K562 (cell line): ENCODE data around the gene PTPRE. TPM values are rescaled to one million over a fixed set of nuclear protein-coding genes. Genes with fewer than 3 reads are reported as not detected.

Experiments used
- ATAC-seq: fragments of 200-7000 bp; cut with Tn5 transposase; 3 replicates; pipeline ENCODE4 v1.9.1; 2020; ENCODE audit warnings: moderate library complexity
- BruUV-seq: library from RNA; stranded (reverse); fragments of 400-500 nt; replicated peaks from 2 replicates; lab custom pipeline; 2021; lab: Mats Ljungman, UMichigan
- CTCF ChIA-PET: fragments of 300-600 bp; formaldehyde crosslinking; extraction: SDS; loops from one replicate; lab custom pipeline; 2021; ENCODE audit warnings: low intra/inter-chr PET ratio; lab: Yijun Ruan, JAX
- POLR2A ChIA-PET: fragments of 300-600, 350-650 bp; sonication (Branson Sonifier 250); formaldehyde crosslinking; extraction: SDS; loops from one replicate; lab custom pipeline; 2021; ENCODE audit warnings: antibody characterized with exemption, inconsistent platforms; lab: Yijun Ruan, JAX
- DNase-seq, 4 experiments: peaks; one replicate each; pipeline versions ENCODE4 v3.0.0 to v3.0.0-alpha.2; 2011 to 2018; ENCODE audit warnings: low spot score in 3 of 4, mixed read lengths in 3 of 4; ENCODE audit errors: extremely low read depth in 1 of 4
- FAIRE-seq: peaks from 2 replicates; lab custom pipeline; 2011; peaks lifted over from hg19 to GRCh38; lab: Jason Lieb, UNC
- H2AFZ ChIP-seq: 2 replicates; pipeline ENCODE4 v1.6.0; 2011; ENCODE audit warnings: low read depth, low read length, control low read depth, inconsistent platforms
- H3K27ac ChIP-seq: fragments of 200-600 bp; 3 replicates; pipeline ENCODE4 v1.8.0; 2011; ENCODE audit warnings: low read depth, mild to moderate bottlenecking, control low read depth, inconsistent platforms, low read length, moderate library complexity, mixed read lengths; ENCODE audit errors: extremely low read depth
- H3K27me3 ChIP-seq, 2 experiments: fragments of 300-600 bp in 1 of 2; 2 replicates in 1 of 2; 3 replicates in 1 of 2; pipeline versions ENCODE4 v1.6.0 to v1.8.0; 2011; ENCODE audit warnings: inconsistent platforms in 2 of 2, low read length in 2 of 2, mild to moderate bottlenecking in 1 of 2, mixed read lengths in 1 of 2, moderate library complexity in 1 of 2; ENCODE audit not compliant: control insufficient read depth in 2 of 2, insufficient read depth in 2 of 2
- H3K36me3 ChIP-seq: fragments of 300-600 bp; 3 replicates; pipeline ENCODE4 v1.8.0; 2011; ENCODE audit warnings: mild to moderate bottlenecking, low read length, inconsistent platforms; ENCODE audit not compliant: control insufficient read depth, insufficient read depth
- H3K4me1 ChIP-seq, 2 experiments: fragments of 200-600 bp in 1 of 2; replicated peaks in 1 of 2; 2 replicates in 1 of 2; 3 replicates in 1 of 2; pipeline versions ENCODE4 v1.5.1 to v1.8.0; 2011; ENCODE audit warnings: inconsistent platforms in 2 of 2, low read length in 2 of 2, mild to moderate bottlenecking in 1 of 2, mixed read lengths in 1 of 2, moderate library complexity in 1 of 2; ENCODE audit not compliant: control insufficient read depth in 2 of 2, insufficient read depth in 2 of 2
- H3K4me2 ChIP-seq: 2 replicates; pipeline ENCODE4 v1.6.1; 2011; ENCODE audit warnings: low read length, control low read depth, inconsistent platforms, mixed read lengths; ENCODE audit not compliant: insufficient read depth
- H3K4me3 ChIP-seq: fragments of 200-600 bp; sonication (generic), shearing (Covaris generic); 2 replicates; pipeline ENCODE4 v1.5.1; 2016; ENCODE audit warnings: control low read depth, inconsistent platforms
- H3K79me2 ChIP-seq: fragments of 200-600 bp; 3 replicates; pipeline ENCODE4 v1.8.0; 2011; ENCODE audit warnings: low read length, inconsistent platforms; ENCODE audit not compliant: control insufficient read depth, insufficient read depth
- H3K9ac ChIP-seq, 2 experiments: 2 replicates each; pipeline versions ENCODE4 v1.6.0 to v1.6.1; 2011; ENCODE audit warnings: low read depth in 2 of 2, low read length in 2 of 2, control low read depth in 1 of 2, inconsistent platforms in 1 of 2, mild to moderate bottlenecking in 1 of 2, mixed read lengths in 1 of 2; ENCODE audit not compliant: insufficient read depth in 1 of 2
- H3K9me1 ChIP-seq: one replicate; pipeline ENCODE4 v1.6.0; 2011; ENCODE audit warnings: inconsistent platforms, mild to moderate bottlenecking, low read length, moderate library complexity; ENCODE audit not compliant: control insufficient read depth, insufficient read depth
- H3K9me3 ChIP-seq: replicated peaks from 2 replicates; pipeline ENCODE4 v1.5.1; 2011; ENCODE audit warnings: low read depth, low read length, inconsistent platforms; ENCODE audit not compliant: control insufficient read depth, insufficient read depth
- H4K20me1 ChIP-seq: replicated peaks from 2 replicates; pipeline ENCODE4 v1.6.1; 2011; ENCODE audit warnings: low read length, inconsistent platforms, mixed read lengths; ENCODE audit not compliant: control insufficient read depth, insufficient read depth
- CEBPB ChIP-seq: fragments of 450-650 bp; IDR thresholded peaks from 2 replicates; pipeline ENCODE4 v1.6.1; 2016; ENCODE audit warnings: missing genetic modification characterization, missing compliant biosample characterization
- IFI16 ChIP-seq: fragments of 250-450 bp; sonication (Bioruptor Pico); IDR thresholded peaks from 2 replicates; pipeline ENCODE4 v2.1.2; 2022; ENCODE audit warnings: mild to moderate bottlenecking, inconsistent platforms
- MAFK ChIP-seq: IDR thresholded peaks from 2 replicates; pipeline ENCODE4 v1.6.1; 2011; ENCODE audit warnings: low read length, improper control_type of control experiment
- SMAD4 ChIP-seq: fragments of 250-450 bp; sonication (Bioruptor Pico); conservative IDR thresholded peaks from 2 replicates; pipeline ENCODE4 v1.8.0; 2021; ENCODE audit warnings: inconsistent platforms, mild to moderate bottlenecking, moderate library complexity
- WGBS: fragments of 100-300 bp; shearing (Covaris generic); methylation state at CpG from one replicate; pipeline ENCODE4 v1.1.6; 2016; ENCODE audit warnings: low coverage, mixed read lengths; ENCODE audit not compliant: insufficient coverage; ENCODE audit errors: missing lambda C conversion rate; 5-methylcytosine and 5-hydroxymethylcytosine counted together
- in situ Hi-C: fragments of 300-500 bp; cut with MboI; formaldehyde crosslinking; loops from 4 replicates; pipeline ENCODE4 v1.15.0; 2018; ENCODE audit warnings: inconsistent platforms, mixed read lengths
- intact Hi-C: fragments of 100-400 bp; cut with micrococcal nuclease; formaldehyde crosslinking; loops from 2 replicates; pipeline ENCODE4 v1.14.2; 2022
- polyA plus RNA-seq, 8 experiments: library from polyadenylated mRNA; depleted of rRNA in 4 of 8; stranded (reverse) in 5 of 8; unstranded in 3 of 8; fragments of >200 nt; fragmentation: Nextera tagmentation in 2 of 8; fragmentation: Illumina TruSeq in 1 of 8; extraction: Ambion mirVana in 2 of 8; extraction: Trizol in 1 of 8; gene quantifications; 2 replicates each; pipeline versions ENCODE4 v1.2.1 to v1.2.3, GENCODE V29; 2011 to 2014; ENCODE audit warnings: inconsistent platforms in 1 of 8, missing spikeins in 1 of 8
- total RNA-seq, 7 experiments: library from RNA; depleted of rRNA in 6 of 7; stranded (reverse); fragments of >200 nt in 6 of 7; fragmentation: Illumina TruSeq in 2 of 7; extraction: Trizol in 2 of 7; gene quantifications; 2 replicates each; pipeline versions ENCODE4 v1.2.1 to v1.2.3, GENCODE V29; 2011 to 2021; ENCODE audit warnings: low replicate concordance in 1 of 7

Gene PTPRE
- total and polyA plus RNA-seq, 9 of the 15 experiments (the other 6 are each of a cell fraction or from before 2014, with no cell fraction given), result 0.01 to 0.13 (median 0.04) TPM; not detected in 4

GRCh38 chr10:128077155-128077875, 170.4 kb downstream of the PTPRE start:
- DNase-seq (no peak), ATAC-seq (no peak), FAIRE-seq (no peak)
- TF ChIP-seq CEBPB (tag) (no peak), SMAD4 (CRISPR knock-in tag) (no peak), IFI16 (CRISPR knock-in tag) (no peak), MAFK (no peak)
- no peaks in the 10 kb centered on the region for H3K4me1 ChIP-seq
- no peaks in the 10 kb centered on the region for H3K36me3 ChIP-seq
- H3K27ac ChIP-seq, result no peak overlapping the region
- H3K27me3 ChIP-seq, result peaks cover 0 to 37% of the 10 kb centered on the region in 2 experiments; a peak in 3 of 5 replicates
- H3K9ac ChIP-seq, result no peak overlapping the region
- H3K9me1 ChIP-seq, result no peaks in the 10 kb centered on the region
- in situ Hi-C loops, result no loop called here
- BruUV-seq, result no TSS peak
- H3K79me2 ChIP-seq, result no peaks in the 10 kb centered on the region
- 0% methylated on average over 4 of the region's 21 CpGs for WGBS
- no peaks in the 10 kb centered on the region for H3K9me3 ChIP-seq
- no peak overlapping the region for H2AFZ ChIP-seq
- POLR2A ChIA-PET, result no interaction called here
- intact Hi-C loops, result no loop called here
- CTCF ChIA-PET, result interaction anchor here (2.5 kb wide), 1 partner anchor 72 kb away, joined by 14 read pairs; no protein-coding TSS in a partner anchor
- H4K20me1 ChIP-seq, result 0 out of 2 replicates have a peak, but pooled peaks cover 5% of the 10 kb centered on the region
- no peak overlapping the region for H3K4me3 ChIP-seq
- no peak overlapping the region for H3K4me2 ChIP-seq
